LNCAP (cell line): ENCODE measurements around the gene STK38L.

ENCODE experiments used
- TF ChIP-seq, protein P1 (sequence below): fragments of 450-650 bp; IDR thresholded peaks from 2 replicates; pipeline ENCODE4 v1.5.1; 2017; ENCODE audit warnings: mild to moderate bottlenecking

The STK38L gene

DNA sequence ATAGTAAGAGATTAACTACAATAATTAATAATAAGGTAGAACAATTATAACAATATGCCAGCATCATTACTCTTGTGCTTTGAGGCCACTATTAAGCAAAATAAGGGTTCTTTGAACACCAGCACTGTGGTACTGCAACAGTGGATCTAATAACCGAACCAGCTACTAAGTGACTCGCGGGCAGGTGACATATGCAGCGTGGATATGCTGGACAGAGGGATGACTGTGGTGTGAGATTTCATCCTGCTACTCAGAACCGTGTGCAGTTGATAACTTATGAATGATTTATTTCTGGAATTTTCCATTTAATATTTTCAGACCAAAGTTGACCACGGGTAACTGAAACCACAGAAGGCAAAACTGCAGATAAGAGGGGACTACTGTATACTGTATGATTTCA, 123.0 kb downstream of the STK38L start:
- TF ChIP-seq, protein P1, sequence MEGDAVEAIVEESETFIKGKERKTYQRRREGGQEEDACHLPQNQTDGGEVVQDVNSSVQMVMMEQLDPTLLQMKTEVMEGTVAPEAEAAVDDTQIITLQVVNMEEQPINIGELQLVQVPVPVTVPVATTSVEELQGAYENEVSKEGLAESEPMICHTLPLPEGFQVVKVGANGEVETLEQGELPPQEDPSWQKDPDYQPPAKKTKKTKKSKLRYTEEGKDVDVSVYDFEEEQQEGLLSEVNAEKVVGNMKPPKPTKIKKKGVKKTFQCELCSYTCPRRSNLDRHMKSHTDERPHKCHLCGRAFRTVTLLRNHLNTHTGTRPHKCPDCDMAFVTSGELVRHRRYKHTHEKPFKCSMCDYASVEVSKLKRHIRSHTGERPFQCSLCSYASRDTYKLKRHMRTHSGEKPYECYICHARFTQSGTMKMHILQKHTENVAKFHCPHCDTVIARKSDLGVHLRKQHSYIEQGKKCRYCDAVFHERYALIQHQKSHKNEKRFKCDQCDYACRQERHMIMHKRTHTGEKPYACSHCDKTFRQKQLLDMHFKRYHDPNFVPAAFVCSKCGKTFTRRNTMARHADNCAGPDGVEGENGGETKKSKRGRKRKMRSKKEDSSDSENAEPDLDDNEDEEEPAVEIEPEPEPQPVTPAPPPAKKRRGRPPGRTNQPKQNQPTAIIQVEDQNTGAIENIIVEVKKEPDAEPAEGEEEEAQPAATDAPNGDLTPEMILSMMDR, result no peak
